AG04449 (cell line): ENCODE data around the gene RPS10.

ENCODE experiments used
- CTCF ChIA-PET: fragments of 350-600 bp; formaldehyde crosslinking; extraction: SDS; loops from one replicate; lab custom pipeline; 2021; ENCODE audit warnings: antibody characterized with exemption; lab: Yijun Ruan, JAX
- POLR2A ChIA-PET: fragments of 400-600, 350-600 bp; formaldehyde crosslinking; extraction: SDS; loops from one replicate; lab custom pipeline; 2020; ENCODE audit warnings: antibody characterized with exemption, inconsistent platforms; lab: Yijun Ruan, JAX
- DNase-seq: peaks from one replicate; pipeline ENCODE4 v3.0.0-alpha.2; 2010; ENCODE audit warnings: low read depth, low spot score
- H3K4me3 ChIP-seq: 2 replicates; pipeline ENCODE4 v1.5.1; 2011; ENCODE audit warnings: low read depth, mild to moderate bottlenecking, control low read depth, low read length
- CTCF ChIP-seq: IDR thresholded peaks from one replicate; pipeline ENCODE4 v1.5.1; 2011; ENCODE audit warnings: mild to moderate bottlenecking, moderate library complexity, low read length, control low read depth, inconsistent platforms; ENCODE audit not compliant: insufficient read depth; ENCODE audit errors: missing control alignments

RPS10 gene

GRCh38 chr6:34468378-34468892 lies 42.6 kb upstream of the RPS10 start:
- no peak for TF ChIP-seq CTCF
- no peak overlapping the region for H3K4me3 ChIP-seq
- CTCF ChIA-PET, result interaction anchor here (1.0 to 1.2 kb wide), 3 partner anchors 9 to 141 kb away, joined by 3 to 7 read pairs (median 4); no protein-coding TSS in a partner anchor
- no peak for DNase-seq
- POLR2A ChIA-PET, result no interaction called here

- DNase-seq, result no peak
- ChIA-PET CTCF (interaction anchor here (1.0 kb wide), 1 partner anchor 9 kb away, joined by 4 read pairs; no protein-coding TSS in a partner anchor), POLR2A (interaction anchor here (0.6 kb wide), 1 partner anchor 87 kb away, joined by 3 read pairs; no protein-coding TSS in a partner anchor)
- no peak overlapping the region; the same call in 1 of the 2 replicates for H3K4me3 ChIP-seq
- no peak for TF ChIP-seq CTCF
These were observed 40.6 kb upstream of the RPS10 start for GRCh38 chr6:34466242-34467185.

GRCh38 chr6:34465531-34466241 lies 39.8 kb upstream of the RPS10 start, which contains the start of gene PACSIN1:
Gene PACSIN1, plus strand, starts transcription at chr6:34466076. Its CDS starts 60,230 bp downstream, at chr6:34526306.
- ChIA-PET POLR2A (no interaction called here), CTCF (interaction anchor here (1.0 to 1.2 kb wide), 2 partner anchors 10 to 144 kb away, joined by 3 to 4 read pairs; no protein-coding TSS in a partner anchor)
- DNase-seq, result no peak
- H3K4me3 ChIP-seq, result peak within 1 kb of the TSS; percentile 32
- TF ChIP-seq CTCF, result no peak

GRCh38 chr6:34463849-34464248 lies 38.0 kb upstream of the RPS10 start:
- CTCF ChIA-PET, result interaction anchor here (2.5 kb wide), 1 partner anchor 12 kb away, joined by 8 read pairs; no protein-coding TSS in a partner anchor
- TF ChIP-seq CTCF, result no peak

GRCh38 chr6:34463299-34463698 lies 37.4 kb upstream of the RPS10 start:
- CTCF ChIA-PET, result interaction anchor here (0.7 to 7.8 kb wide), 4 partner anchors 13 to 262 kb away, joined by 3 to 85 read pairs (median 6); no protein-coding TSS in a partner anchor
- POLR2A ChIA-PET, result no interaction called here
- no peak for DNase-seq
- no peak for TF ChIP-seq CTCF
- H3K4me3 ChIP-seq, result no peak overlapping the region

More at GRCh38 chr6:34463849-34464248, 38.0 kb upstream of the RPS10 start:
- no peak for DNase-seq
- POLR2A ChIA-PET, result no interaction called here
- H3K4me3 ChIP-seq, result no peak overlapping the region
